Choroid plexus epithelial cell (primary cell): ENCODE data around the gene CARD11.
"Not testable (repeated sequence)": the region's sequence is repeated elsewhere in the genome, so short reads cannot be mapped to it uniquely, and the experiment has no call there.

ENCODE experiments used
- DNase-seq: peaks from one replicate; pipeline ENCODE4 v3.0.0-alpha.2; 2010; ENCODE audit warnings: low read depth
- H3K4me3 ChIP-seq: 2 replicates; pipeline ENCODE4 v1.5.1; 2011; ENCODE audit warnings: low read depth, mild to moderate bottlenecking, control low read depth, low read length, moderate library complexity
- TF ChIP-seq, protein P1 (sequence below): conservative IDR thresholded peaks from 2 replicates; pipeline ENCODE4 v1.5.1; 2011; ENCODE audit warnings: low read depth, mild to moderate bottlenecking, control low read depth, inconsistent platforms, low read length, moderate library complexity

CARD11 gene

DNA sequence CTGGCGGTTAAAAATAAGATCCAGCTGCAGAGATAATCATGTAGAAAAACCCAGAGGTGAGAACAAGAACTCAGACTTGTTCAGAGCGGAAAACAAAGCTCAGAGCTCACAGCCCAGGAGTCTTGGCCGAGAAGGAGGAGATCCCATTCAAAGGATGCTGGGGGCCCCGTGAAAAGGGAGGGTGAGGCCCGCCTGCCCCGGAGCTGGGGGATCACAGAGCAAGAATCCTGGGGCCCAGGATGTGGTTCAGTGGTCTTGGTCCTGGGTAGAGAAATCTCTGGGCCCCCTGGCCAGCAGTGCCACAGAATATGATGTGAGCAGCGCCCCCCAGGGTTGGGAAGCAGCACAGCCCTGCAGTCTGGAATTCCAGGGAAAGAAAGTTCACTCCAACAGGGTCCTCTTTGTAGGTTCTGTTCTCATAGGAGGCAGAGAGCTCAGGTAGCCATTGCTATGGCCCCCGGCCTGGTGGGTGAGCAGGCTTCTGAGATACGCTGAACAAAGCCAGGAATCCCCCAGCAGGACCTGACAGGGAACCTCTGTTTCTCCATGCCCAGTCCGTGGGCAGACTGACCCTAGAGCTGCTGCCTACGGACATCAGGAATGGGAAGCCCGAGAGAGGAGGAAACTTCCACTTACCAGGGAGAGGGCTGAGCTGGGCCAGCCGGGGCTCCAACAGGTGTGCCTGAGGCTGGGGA, 121.9 kb downstream of the CARD11 start:
- H3K4me3 ChIP-seq, result no peak overlapping the region
- peak; percentile 6 for DNase-seq
- TF ChIP-seq, protein P1, sequence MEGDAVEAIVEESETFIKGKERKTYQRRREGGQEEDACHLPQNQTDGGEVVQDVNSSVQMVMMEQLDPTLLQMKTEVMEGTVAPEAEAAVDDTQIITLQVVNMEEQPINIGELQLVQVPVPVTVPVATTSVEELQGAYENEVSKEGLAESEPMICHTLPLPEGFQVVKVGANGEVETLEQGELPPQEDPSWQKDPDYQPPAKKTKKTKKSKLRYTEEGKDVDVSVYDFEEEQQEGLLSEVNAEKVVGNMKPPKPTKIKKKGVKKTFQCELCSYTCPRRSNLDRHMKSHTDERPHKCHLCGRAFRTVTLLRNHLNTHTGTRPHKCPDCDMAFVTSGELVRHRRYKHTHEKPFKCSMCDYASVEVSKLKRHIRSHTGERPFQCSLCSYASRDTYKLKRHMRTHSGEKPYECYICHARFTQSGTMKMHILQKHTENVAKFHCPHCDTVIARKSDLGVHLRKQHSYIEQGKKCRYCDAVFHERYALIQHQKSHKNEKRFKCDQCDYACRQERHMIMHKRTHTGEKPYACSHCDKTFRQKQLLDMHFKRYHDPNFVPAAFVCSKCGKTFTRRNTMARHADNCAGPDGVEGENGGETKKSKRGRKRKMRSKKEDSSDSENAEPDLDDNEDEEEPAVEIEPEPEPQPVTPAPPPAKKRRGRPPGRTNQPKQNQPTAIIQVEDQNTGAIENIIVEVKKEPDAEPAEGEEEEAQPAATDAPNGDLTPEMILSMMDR, result peak; percentile 53

DNA sequence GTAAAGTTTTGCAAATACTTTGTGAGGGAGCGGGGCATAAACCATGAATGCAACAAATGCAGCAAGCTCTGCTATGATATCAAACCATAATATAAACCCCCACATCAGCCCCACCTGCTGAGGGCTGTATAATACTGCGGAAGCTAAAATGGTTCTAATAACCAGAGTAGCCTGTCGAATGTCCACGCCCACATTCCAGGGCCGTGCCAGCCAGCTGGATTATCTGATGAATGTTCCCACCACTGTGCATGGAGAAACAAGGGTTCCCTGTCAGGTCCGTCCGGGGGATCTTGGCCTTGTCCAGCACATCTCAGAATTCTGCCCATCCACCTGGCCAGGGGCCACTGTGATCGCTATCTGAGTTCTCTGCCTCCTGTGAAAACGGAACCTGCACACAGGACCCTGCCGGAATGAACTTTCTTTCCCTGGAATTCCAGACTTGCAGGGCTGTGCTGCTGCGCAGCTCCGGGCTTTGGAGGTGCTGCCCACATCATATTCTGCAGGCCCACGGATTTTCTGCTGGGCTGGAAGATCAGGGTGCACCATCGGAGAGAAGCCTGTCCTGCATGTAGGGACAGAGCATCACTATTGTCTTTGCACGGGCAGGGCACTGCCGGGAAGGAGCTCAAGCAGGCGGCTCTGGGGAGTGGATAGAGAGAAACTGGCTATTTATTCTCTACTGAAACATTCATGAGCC, 122.6 kb downstream of the CARD11 start:
- no peak overlapping the region for H3K4me3 ChIP-seq
- TF ChIP-seq, protein P1, result no peak
- no peak for DNase-seq

DNA sequence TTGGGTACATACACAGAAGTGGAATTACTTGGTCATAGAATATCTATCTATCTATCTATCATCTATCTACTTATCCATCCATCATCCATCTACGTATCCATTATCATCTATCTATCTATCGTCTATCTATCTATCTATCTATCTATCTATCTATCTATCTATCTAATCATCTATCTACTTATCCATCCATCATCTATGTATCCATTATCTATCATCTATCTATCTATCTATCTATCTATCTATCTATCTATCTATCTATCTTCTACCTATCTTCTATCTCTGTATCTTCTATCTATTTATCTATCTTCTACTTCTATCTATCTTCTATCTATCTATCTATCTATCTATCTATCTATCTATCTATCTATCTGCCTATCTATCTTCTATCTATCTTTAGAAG, 123.2 kb downstream of the CARD11 start:
- not testable (repeated sequence) for H3K4me3 ChIP-seq, DNase-seq

DNA sequence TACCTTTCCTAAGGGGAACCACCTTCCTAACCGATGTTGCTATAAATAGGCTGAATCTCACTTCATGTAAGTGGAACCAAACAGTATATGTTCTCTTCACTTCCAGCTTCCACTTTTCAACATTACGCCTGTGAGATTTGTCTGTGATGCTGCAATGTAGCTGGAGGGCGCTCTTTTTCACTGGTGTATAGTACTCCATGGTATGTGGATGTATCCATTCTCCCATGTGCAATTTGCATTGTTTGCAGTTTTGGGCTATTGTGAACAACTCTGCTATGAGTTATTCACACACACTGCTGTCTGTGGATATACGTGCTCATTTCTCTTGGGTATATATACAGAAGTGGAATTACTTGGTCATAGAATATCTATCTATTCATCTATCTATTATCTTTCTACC, 123.6 kb downstream of the CARD11 start:
- H3K4me3 ChIP-seq, result no peak overlapping the region
- TF ChIP-seq, protein P1, result no peak
- no peak for DNase-seq

DNA sequence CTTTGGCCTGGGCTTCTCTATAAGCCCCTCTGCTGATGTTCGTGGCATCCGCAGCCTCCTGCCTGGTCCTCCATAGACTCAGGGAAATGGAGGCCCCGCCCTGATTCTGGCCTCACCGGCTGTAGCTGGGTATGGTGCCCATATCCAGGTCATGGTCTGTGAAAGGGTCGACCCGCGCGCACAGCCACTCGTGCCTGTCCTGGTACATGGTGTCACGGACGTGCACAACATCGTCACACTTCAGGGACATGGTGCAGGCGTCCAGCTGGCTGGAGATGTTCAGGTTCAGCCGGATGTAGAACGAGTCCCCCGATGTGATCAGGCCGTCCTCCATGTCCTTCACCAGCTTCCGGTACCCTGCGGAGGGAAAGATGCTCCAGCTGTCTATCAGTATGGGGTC, 124.4 kb downstream of the CARD11 start:
- H3K4me3 ChIP-seq, result no peak overlapping the region
- DNase-seq, result no peak
- TF ChIP-seq, protein P1, result no peak

DNA sequence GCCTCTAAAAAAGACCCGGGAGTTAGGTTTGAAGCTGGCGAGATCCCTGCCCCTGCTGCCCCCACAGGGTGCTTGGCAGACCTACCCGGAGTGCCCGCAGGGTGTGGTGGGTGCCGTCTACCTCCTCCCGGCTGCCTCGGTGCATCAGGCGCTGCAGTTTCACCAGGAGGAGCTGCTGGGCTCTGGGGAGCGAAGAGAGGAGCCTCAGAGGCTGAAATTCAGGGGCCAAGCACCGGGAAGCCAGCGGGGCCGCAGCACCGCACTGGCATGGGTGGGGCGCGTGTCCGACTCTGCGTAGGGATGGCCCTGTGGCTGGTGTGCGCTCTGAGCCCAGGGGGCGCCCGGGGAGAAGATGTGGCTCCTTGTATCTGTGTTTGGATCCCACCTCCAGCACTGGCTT, 125.3 kb downstream of the CARD11 start:
- no peak for DNase-seq
- TF ChIP-seq, protein P1, result no peak
- no peak overlapping the region for H3K4me3 ChIP-seq

DNA sequence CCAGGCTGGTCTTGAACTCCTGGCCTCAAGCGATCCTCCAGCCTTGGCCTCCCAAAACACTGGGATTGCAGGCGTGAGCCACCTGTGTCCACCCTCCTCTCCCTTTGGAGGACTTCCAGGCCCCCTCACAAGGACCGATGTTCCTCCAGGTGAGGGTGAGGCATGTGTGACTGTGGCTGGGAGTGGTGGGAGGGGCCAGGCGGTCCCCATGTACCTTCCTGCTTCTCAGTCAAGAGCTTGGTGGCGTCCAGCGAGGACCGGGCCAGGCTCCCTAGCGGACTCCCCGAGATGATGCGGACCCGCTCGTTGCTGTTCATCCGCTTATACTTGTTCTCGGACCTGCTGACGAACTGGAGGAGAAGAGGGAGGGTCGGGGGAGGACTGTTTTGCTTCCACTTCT, 128.6 kb downstream of the CARD11 start:
- no peak for DNase-seq
- TF ChIP-seq, protein P1, result no peak
- H3K4me3 ChIP-seq, result no peak overlapping the region
